Measurements from ENCODE around the gene EDC3.
A peak's percentile ranks its signal among the peaks of the same experiment; 100 is the strongest.

Gene EDC3

GRCh38 chr15:74628949-74629348, 66.9 kb downstream of the EDC3 start:
- Histone ChIP-seq H3K79me2 (ENCODE audit: low read length) (peaks cover 18% of the 10 kb centered on the region), H3K9me3 (ENCODE audit: insufficient read depth, low read length) (no peaks in the 10 kb centered on the region), H3K4me2 (ENCODE audit: low read length) (no peak overlapping the region), H3K4me3 (ENCODE audit: low read length) (no peak overlapping the region), H3K27ac (ENCODE audit: low read length) (peak overlapping the region; percentile 92), H2AFZ (ENCODE audit: low read depth, low read length) (no peak overlapping the region), H3K4me1 (ENCODE audit: low read length) (peaks cover 63% of the 10 kb centered on the region), H3K27me3 (ENCODE audit: low read depth, low read length) (no peaks in the 10 kb centered on the region), H4K20me1 (ENCODE audit: insufficient read depth, low read length) (peaks cover 26% of the 10 kb centered on the region), H3K36me3 (replicated peaks; ENCODE audit: low read depth, low read length) (peaks cover 82% of the 10 kb centered on the region), H3K9ac (ENCODE audit: low read length) (no peak overlapping the region)
- TF ChIP-seq EZH2phosphoT487 (IDR thresholded peaks at IDR 0.05; ENCODE audit: low read depth) = no peak
- TF ChIP-seq CTCF (IDR thresholded peaks at IDR 0.05; ENCODE audit: low read depth, low read length) = no peak

GRCh38 chr15:74628199-74628598, 67.6 kb downstream of the EDC3 start:
- H2AFZ ChIP-seq (ENCODE audit: low read depth, low read length) = no peak overlapping the region
- peaks cover 23% of the 10 kb centered on the region for H3K79me2 ChIP-seq (ENCODE audit: low read length)
- peaks cover 21% of the 10 kb centered on the region for H4K20me1 ChIP-seq (ENCODE audit: insufficient read depth, low read length)
- H3K4me1 ChIP-seq (ENCODE audit: low read length) = peaks cover 56% of the 10 kb centered on the region
- peak overlapping the region; percentile 56; the same call in 1 of the 2 replicates for H3K9ac ChIP-seq (ENCODE audit: low read length)
- H3K9me3 ChIP-seq (ENCODE audit: insufficient read depth, low read length) = no peaks in the 10 kb centered on the region
- no peak overlapping the region for H3K4me2 ChIP-seq (ENCODE audit: low read length)
- H3K27me3 ChIP-seq (ENCODE audit: low read depth, low read length) = no peaks in the 10 kb centered on the region
- H3K27ac ChIP-seq (ENCODE audit: low read length) = peak overlapping the region; percentile 92
- TF ChIP-seq CTCF (IDR thresholded peaks at IDR 0.05; ENCODE audit: low read depth, low read length) (no peak), EZH2phosphoT487 (IDR thresholded peaks at IDR 0.05; ENCODE audit: low read depth) (no peak)
- no peak overlapping the region for H3K4me3 ChIP-seq (ENCODE audit: low read length)
- H3K36me3 ChIP-seq (replicated peaks; ENCODE audit: low read depth, low read length) = peaks cover 82% of the 10 kb centered on the region

- peak overlapping the region; percentile 40; the same call in 1 of the 2 replicates for H3K4me3 ChIP-seq (ENCODE audit: low read length)
- H3K79me2 ChIP-seq (ENCODE audit: low read length) = peaks cover 27% of the 10 kb centered on the region
- peaks cover 18% of the 10 kb centered on the region for H4K20me1 ChIP-seq (ENCODE audit: insufficient read depth, low read length)
- H3K4me2 ChIP-seq (ENCODE audit: low read length) = peak overlapping the region; percentile 56
- H3K27ac ChIP-seq (ENCODE audit: low read length) = peak overlapping the region; percentile 92
- H3K9me3 ChIP-seq (ENCODE audit: insufficient read depth, low read length) = no peaks in the 10 kb centered on the region
- no peaks in the 10 kb centered on the region for H3K27me3 ChIP-seq (ENCODE audit: low read depth, low read length)
- H2AFZ ChIP-seq (ENCODE audit: low read depth, low read length) = no peak overlapping the region
- no peak for TF ChIP-seq CTCF (IDR thresholded peaks at IDR 0.05; ENCODE audit: low read depth, low read length)
- TF ChIP-seq EZH2phosphoT487 (IDR thresholded peaks at IDR 0.05; ENCODE audit: low read depth) = no peak
- H3K9ac ChIP-seq (ENCODE audit: low read length) = peak overlapping the region; percentile 56
- H3K36me3 ChIP-seq (replicated peaks; ENCODE audit: low read depth, low read length) = peaks cover 82% of the 10 kb centered on the region
- peaks cover 56% of the 10 kb centered on the region for H3K4me1 ChIP-seq (ENCODE audit: low read length)
These were observed 68.1 kb downstream of the EDC3 start for GRCh38 chr15:74627766-74628165.

- H3K9me3 ChIP-seq (ENCODE audit: insufficient read depth, low read length) = no peaks in the 10 kb centered on the region
- no peak overlapping the region for H2AFZ ChIP-seq (ENCODE audit: low read depth, low read length)
- H3K4me2 ChIP-seq (ENCODE audit: low read length) = peak overlapping the region; percentile 56
- peaks cover 35% of the 10 kb centered on the region for H3K79me2 ChIP-seq (ENCODE audit: low read length)
- H3K4me3 ChIP-seq (ENCODE audit: low read length) = peak overlapping the region; percentile 40
- H3K27me3 ChIP-seq (ENCODE audit: low read depth, low read length) = no peaks in the 10 kb centered on the region
- H3K9ac ChIP-seq (ENCODE audit: low read length) = peak overlapping the region; percentile 56
- H3K36me3 ChIP-seq (replicated peaks; ENCODE audit: low read depth, low read length) = peaks cover 82% of the 10 kb centered on the region
- H4K20me1 ChIP-seq (ENCODE audit: insufficient read depth, low read length) = peaks cover 24% of the 10 kb centered on the region
- H3K27ac ChIP-seq (ENCODE audit: low read length) = peak overlapping the region; percentile 92
- H3K4me1 ChIP-seq (ENCODE audit: low read length) = peaks cover 56% of the 10 kb centered on the region
- no peak for TF ChIP-seq CTCF (IDR thresholded peaks at IDR 0.05; ENCODE audit: low read depth, low read length)
- no peak for TF ChIP-seq EZH2phosphoT487 (IDR thresholded peaks at IDR 0.05; ENCODE audit: low read depth)
These were observed 68.8 kb downstream of the EDC3 start for GRCh38 chr15:74626752-74627692.

Measured in OCI-LY3 (cell line).